PC-3 (cell line): ENCODE measurements around the gene SLC9A3. TPM values are rescaled to one million over a fixed set of nuclear protein-coding genes. Genes with fewer than 3 reads are reported as not detected.

Source experiments
- ATAC-seq: fragments of 200-7000 bp; cut with Tn5 transposase; 2 replicates; pipeline ENCODE4 v1.9.1; 2020; ENCODE audit warnings: mild to moderate bottlenecking, moderate library complexity
- BruUV-seq: library from RNA; stranded (reverse); fragments of 400-500 nt; replicated peaks from 2 replicates; lab custom pipeline; 2021; lab: Mats Ljungman, UMichigan
- CTCF ChIA-PET: fragments of 300-600 bp; sonication (Branson Sonifier 250); formaldehyde crosslinking; loops from one replicate; lab custom pipeline; 2022; ENCODE audit warnings: antibody characterized with exemption; lab: Charles Lee
- POLR2A ChIA-PET: fragments of 300-600 bp; sonication (Branson Sonifier 250); formaldehyde crosslinking; loops from one replicate; lab custom pipeline; 2022; ENCODE audit warnings: antibody characterized with exemption; ENCODE audit not compliant: unreplicated experiment; lab: Charles Lee
- DNase-seq: peaks from one replicate; pipeline ENCODE4 v3.0.0-alpha.2; 2015
- H2AFZ ChIP-seq: fragments of 300-600 bp; sonication (generic); 2 replicates; pipeline ENCODE4 v1.6.0; 2016; ENCODE audit warnings: antibody characterized with exemption, low read length
- H3F3A ChIP-seq: fragments of 300-600 bp; sonication (generic); one replicate; pipeline ENCODE4 v1.6.0; 2017; ENCODE audit warnings: antibody characterized with exemption, low read length, control low read depth, mild to moderate bottlenecking; ENCODE audit not compliant: unreplicated experiment
- H3K27ac ChIP-seq: fragments of 300-600 bp; sonication (generic); 2 replicates; pipeline ENCODE4 v1.5.1; 2016; ENCODE audit warnings: mild to moderate bottlenecking, low read length
- H3K27me3 ChIP-seq: fragments of 300-600 bp; sonication (generic); 2 replicates; pipeline ENCODE4 v1.6.1; 2016; ENCODE audit warnings: low read length, mixed read lengths
- H3K36me3 ChIP-seq: fragments of 300-600 bp; sonication (generic); 2 replicates; pipeline ENCODE4 v1.6.1; 2016; ENCODE audit warnings: low read depth, mixed run types, low read length, mixed read lengths
- H3K4me1 ChIP-seq: fragments of 300-600 bp; sonication (generic); 2 replicates; pipeline ENCODE4 v1.5.1; 2016; ENCODE audit warnings: low read length; ENCODE audit not compliant: insufficient read depth
- H3K4me2 ChIP-seq: fragments of 300-600 bp; sonication (generic); 2 replicates; pipeline ENCODE4 v1.6.0; 2016; ENCODE audit warnings: low read length
- H3K4me3 ChIP-seq: fragments of 300-600 bp; sonication (generic); 2 replicates; pipeline ENCODE4 v1.5.1; 2016; ENCODE audit warnings: mild to moderate bottlenecking, low read length, mixed read lengths
- H3K79me2 ChIP-seq: fragments of 300-600 bp; sonication (generic); 2 replicates; pipeline ENCODE4 v1.6.1; 2017; ENCODE audit warnings: low read length, mixed read lengths
- H3K9ac ChIP-seq: fragments of 300-600 bp; sonication (generic); 2 replicates; pipeline ENCODE4 v1.6.0; 2016; ENCODE audit warnings: mild to moderate bottlenecking, low read length
- H3K9me2 ChIP-seq: fragments of 300-600 bp; sonication (generic); replicated peaks from 2 replicates; pipeline ENCODE4 v1.6.1; 2016; ENCODE audit warnings: mixed run types, low read length, mixed read lengths
- H3K9me3 ChIP-seq: fragments of 300-600 bp; sonication (generic); 2 replicates; pipeline ENCODE4 v1.6.1; 2016; ENCODE audit warnings: low read length, mixed read lengths
- H4K20me1 ChIP-seq: fragments of 300-600 bp; sonication (generic); 2 replicates; pipeline ENCODE4 v1.6.1; 2016; ENCODE audit warnings: low read length, mixed read lengths
- CTCF ChIP-seq: fragments of 300-600 bp; sonication (generic); conservative IDR thresholded peaks from 2 replicates; pipeline ENCODE4 v1.5.1; 2017; ENCODE audit warnings: antibody characterized with exemption, low read depth, mild to moderate bottlenecking, low read length
- EZH2 ChIP-seq: fragments of 300-600 bp; sonication (generic); IDR thresholded peaks from one replicate; pipeline ENCODE4 v1.6.1; 2017; ENCODE audit warnings: antibody characterized with exemption, mild to moderate bottlenecking, low read length; ENCODE audit not compliant: unreplicated experiment
- EZH2phosphoT487 ChIP-seq: fragments of 300-600 bp; sonication (generic); IDR thresholded peaks from 2 replicates; pipeline ENCODE4 v1.6.1; 2018; ENCODE audit warnings: mild to moderate bottlenecking, antibody characterized with exemption, low read length, borderline replicate concordance
- intact Hi-C: fragments of 100-400 bp; cut with micrococcal nuclease; formaldehyde crosslinking; loops from 2 replicates; pipeline ENCODE4 v1.9.0; 2023
- total RNA-seq: library from RNA; depleted of rRNA; stranded (reverse); fragments of >200 nt; gene quantifications from 2 replicates; pipeline ENCODE4 v1.2.3, GENCODE V29; 2014

The SLC9A3 gene
- total RNA-seq, 1 experiment from 2014 or later = 4.9 TPM

GRCh38 chr5:492314-492893 is 31.8 kb downstream of the SLC9A3 start:
- ATAC-seq (no peak), DNase-seq (no peak)
- H3K4me2 ChIP-seq = no peak overlapping the region
- no peak overlapping the region for H2AFZ ChIP-seq
- no peaks in the 10 kb centered on the region for H3K79me2 ChIP-seq
- no peaks in the 10 kb centered on the region for H3K27me3 ChIP-seq
- intact Hi-C loops = no loop called here
- H3K4me3 ChIP-seq = no peak overlapping the region
- no peaks in the 10 kb centered on the region for H3K36me3 ChIP-seq
- ChIA-PET POLR2A (no interaction called here), CTCF (no interaction called here)
- no peaks in the 10 kb centered on the region for H3K4me1 ChIP-seq
- no peak overlapping the region for H3K27ac ChIP-seq
- H3K9ac ChIP-seq = no peak overlapping the region
- H4K20me1 ChIP-seq = no peaks in the 10 kb centered on the region
- TF ChIP-seq EZH2 = no peak
- TF ChIP-seq CTCF = no peak
- no peak for TF ChIP-seq EZH2phosphoT487
- no peaks in the 10 kb centered on the region for H3K9me2 ChIP-seq
- H3F3A ChIP-seq = no peaks in the 10 kb centered on the region
- BruUV-seq = no TSS peak
- no peaks in the 10 kb centered on the region for H3K9me3 ChIP-seq

- TF ChIP-seq EZH2phosphoT487 = no peak
- TF ChIP-seq EZH2 = no peak
- TF ChIP-seq CTCF = no peak
- intact Hi-C loops = no loop called here
- POLR2A ChIA-PET = no interaction called here
- Histone ChIP-seq H2AFZ (no peak overlapping the region), H3K9me2 (no peaks in the 10 kb centered on the region), H3K4me2 (no peak overlapping the region), H3K9me3 (no peaks in the 10 kb centered on the region), H3K27me3 (no peaks in the 10 kb centered on the region), H4K20me1 (no peaks in the 10 kb centered on the region), H3K36me3 (no peaks in the 10 kb centered on the region), H3K4me1 (no peaks in the 10 kb centered on the region), H3F3A (no peaks in the 10 kb centered on the region), H3K79me2 (no peaks in the 10 kb centered on the region), H3K4me3 (no peak overlapping the region), H3K27ac (no peak overlapping the region), H3K9ac (no peak overlapping the region)
- CTCF ChIA-PET = no interaction called here
- no TSS peak for BruUV-seq
- DNase-seq = no peak
- no peak for ATAC-seq
Observed at GRCh38 chr5:491856-492155, 32.4 kb downstream of the SLC9A3 start.

GRCh38 chr5:491119-491855 is 33.0 kb downstream of the SLC9A3 start:
- no peak for TF ChIP-seq EZH2
- no peak for TF ChIP-seq CTCF
- no peak for TF ChIP-seq EZH2phosphoT487
- ATAC-seq = no peak
- no peak overlapping the region for H3K4me2 ChIP-seq

More at GRCh38 chr5:491119-491855, 33.0 kb downstream of the SLC9A3 start:
- H3K9me2 ChIP-seq = no peaks in the 10 kb centered on the region
- ChIA-PET POLR2A (no interaction called here), CTCF (no interaction called here)
- intact Hi-C loops = no loop called here
- DNase-seq = no peak
- no peak overlapping the region for H2AFZ ChIP-seq
- H4K20me1 ChIP-seq = no peaks in the 10 kb centered on the region
- H3K9ac ChIP-seq = no peak overlapping the region
- no peaks in the 10 kb centered on the region for H3K9me3 ChIP-seq
- H3K4me3 ChIP-seq = no peak overlapping the region
- no peaks in the 10 kb centered on the region for H3F3A ChIP-seq
- no TSS peak for BruUV-seq
- H3K27me3 ChIP-seq = no peaks in the 10 kb centered on the region
- H3K4me1 ChIP-seq = no peaks in the 10 kb centered on the region
- H3K36me3 ChIP-seq = no peaks in the 10 kb centered on the region
- H3K79me2 ChIP-seq = no peaks in the 10 kb centered on the region
- no peak overlapping the region for H3K27ac ChIP-seq
